ENCODE measurements around the gene CNTF.

CNTF gene

DNA sequence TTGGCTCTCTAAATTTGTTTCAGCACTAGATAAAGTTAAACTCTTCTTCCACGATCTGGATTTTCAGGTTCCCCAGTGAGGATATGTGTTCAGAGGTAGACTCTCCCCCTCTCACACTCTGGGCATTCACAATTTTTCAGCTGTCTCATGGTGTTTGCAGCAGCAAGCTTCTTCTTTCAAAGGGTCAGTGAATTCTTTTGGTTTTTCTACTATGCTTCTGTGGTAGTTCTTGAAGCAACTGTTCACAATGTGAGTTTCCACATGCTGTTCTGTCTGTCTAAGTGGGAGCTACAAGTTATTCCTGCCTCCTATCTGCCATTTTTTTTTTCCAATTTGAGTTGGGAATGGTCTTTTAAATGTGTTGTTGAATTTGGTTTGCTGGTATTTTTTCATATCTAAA lies 25.4 kb downstream of the CNTF start:
- DNase-seq: no peak

DNA sequence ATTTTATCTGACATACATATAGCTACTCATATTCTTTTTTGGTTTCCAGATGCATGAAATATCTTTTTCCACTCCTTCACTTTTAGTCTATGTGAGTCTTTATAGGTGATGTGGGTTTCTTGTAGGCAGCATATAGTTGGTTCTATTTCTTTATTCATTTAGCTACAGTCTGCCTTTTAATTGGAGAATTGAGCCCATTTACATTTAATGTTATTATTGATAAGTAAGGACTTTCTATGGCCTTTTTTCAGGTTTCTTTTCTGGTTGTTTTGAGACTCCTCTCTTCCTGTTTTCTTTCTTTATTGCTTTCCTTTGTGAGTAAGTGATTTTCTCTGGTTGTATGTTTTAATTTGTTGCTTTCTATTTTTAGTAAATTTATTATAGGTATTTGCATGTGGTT lies 27.2 kb downstream of the CNTF start:
- no peak for DNase-seq

DNA sequence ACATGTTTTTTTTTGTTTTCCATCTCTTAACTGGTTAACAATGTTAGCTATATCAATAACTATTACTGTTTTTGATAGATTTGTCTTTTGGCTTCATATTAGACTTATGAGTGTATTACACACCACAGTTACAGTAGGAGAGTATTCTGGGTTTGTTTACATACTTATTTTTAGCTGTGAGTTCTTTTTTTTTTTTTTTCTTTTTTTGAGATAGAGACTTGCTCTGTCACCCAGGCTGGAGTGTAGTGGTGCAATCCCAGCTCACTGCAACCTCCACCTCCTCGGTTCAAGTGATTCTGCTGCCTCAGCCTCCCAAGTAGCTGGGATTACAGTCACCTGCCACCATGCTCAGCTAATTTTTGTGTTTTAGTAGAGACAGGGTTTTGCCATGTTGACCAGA lies 28.0 kb downstream of the CNTF start:
- DNase-seq: no peak

DNA sequence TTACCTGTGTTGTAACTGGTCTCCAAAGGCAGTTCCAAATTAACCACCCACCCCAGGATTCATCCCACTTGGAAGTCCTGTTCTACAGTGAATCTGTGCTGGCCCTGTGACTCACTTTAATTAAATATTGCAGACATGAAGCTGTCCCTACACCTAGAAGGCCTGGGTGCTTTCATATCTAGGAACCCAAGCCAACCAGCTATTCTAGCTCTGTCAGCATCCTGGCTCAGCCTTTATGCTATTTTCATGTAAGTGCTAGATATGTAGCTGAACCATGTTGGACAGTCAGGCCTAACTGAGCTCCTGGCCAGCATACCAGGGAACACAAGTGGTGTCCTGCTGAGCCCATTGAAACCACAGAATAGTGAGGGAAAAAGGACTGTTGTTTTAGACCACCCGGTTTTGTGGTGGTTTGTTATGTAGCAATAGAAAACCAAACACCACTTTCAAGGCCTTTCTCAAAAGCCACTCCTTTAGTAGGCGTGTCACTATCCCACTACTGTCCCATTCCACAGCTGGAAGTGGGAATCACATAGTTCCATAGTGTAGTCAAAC lies 30.3 kb downstream of the CNTF start:
- no peak for DNase-seq

DNA sequence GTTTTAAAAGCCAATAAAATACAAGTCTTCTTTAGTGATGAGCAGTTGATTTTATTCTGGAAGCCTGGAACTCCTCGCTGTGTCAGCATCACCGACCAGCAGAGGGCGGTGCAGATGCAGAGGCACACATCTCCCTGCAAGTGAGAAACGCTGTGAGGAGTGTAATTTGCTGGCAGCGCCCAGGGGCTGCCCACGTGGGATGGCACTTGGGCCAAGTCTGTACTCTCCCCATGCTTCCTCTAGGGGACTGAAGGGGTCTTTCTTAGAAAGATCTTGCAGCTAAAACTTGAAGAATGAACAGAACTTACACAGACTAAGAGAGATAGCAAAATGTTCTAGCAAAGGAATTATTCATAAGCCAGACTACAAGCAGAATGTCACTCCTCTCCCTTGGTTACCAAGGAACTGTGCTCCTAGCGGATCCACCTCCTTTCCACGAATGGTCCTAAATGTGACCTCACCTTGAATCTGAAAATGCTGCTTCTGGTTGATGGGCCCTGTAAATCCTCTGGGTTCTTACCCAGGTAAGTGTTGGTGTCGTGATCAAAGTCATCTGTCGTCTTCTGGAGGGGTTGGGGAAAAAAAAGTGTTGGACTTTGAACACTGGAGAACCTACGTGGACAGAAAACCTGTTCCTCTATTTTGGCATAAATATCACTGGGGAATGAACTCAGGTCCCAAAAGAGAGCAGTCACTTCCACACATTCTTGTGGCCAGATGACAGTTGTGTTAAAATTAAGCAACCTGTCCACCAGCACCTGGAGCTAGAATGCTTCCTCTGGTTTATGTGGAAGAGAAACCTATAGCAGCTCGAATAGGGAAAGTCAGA lies 31.8 kb downstream of the CNTF start:
- DNase-seq: peak; percentile 77

DNA sequence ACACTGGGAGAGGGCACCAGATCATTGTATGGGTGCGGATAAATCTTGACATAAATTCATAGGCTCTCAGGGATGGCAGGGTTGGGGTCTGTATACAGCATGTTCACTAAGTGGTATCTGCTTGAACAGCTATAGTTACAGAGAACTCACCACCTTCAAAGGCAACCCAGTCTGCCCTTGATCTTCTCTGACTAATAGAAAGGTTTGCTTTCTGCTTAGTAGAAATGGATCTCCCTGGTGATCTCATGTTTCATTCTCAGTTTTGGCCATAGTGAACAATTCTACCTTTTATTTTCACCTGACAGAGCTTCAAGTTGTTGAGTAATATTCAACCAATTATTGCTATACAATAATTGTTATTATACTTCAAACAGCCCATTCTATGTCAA lies 32.4 kb downstream of the CNTF start:
- DNase-seq: no peak

DNA sequence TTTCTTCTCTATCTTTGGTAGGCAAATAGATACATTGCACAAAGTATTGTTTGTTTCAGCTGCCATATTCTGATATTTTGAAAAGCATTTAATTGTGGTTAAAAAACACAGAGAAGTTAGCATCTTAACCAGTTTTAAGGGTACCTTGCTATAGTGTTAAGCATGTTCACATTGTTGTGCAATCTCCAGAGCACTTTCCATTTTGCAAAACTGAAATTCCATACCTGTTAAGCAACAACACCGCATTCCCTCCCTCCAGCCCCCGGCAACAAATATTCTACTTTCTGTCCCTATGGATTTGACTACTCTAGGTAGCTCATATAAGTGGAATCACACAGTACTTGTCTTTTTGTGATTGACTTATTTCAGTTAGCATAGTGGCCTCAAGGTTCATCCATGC lies 33.9 kb downstream of the CNTF start:
- no peak for DNase-seq

DNA sequence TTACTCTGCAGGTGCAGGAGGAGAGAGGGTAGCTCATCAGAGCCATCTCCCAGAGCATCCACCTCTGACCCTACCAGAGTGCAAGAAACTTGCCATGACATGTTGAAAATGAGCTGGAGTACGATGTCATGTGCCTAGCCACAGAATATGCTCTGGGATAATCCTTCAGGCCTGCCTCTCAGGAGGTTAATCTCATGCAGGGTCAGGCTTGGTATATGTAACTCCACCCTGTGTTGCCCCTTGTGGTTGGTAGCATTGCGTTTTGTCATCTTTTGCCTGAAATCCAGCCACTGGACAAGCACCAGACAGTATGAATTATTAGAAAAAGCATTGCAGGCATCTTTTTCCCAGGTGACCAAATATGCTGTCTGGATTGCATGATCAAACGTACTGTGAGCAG lies 36.2 kb downstream of the CNTF start:
- no peak for DNase-seq

DNA sequence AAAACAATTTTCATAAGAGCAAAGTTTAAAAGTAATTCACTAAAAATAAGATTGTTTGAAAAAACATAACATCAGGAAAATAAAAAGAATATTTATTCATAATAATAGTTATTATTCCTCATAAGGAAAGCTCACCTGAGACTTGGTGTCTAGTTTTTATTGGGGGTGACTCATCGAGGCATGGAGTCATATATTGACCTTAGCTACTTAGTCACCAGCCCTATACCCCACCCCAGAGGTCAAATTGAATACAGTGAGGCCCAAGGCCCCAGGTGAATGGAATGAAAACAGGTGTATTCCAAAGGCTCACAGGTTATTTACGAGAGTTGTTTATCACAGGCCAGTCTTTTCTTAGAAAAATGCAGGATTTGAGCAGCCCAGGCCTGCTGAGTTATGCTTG lies 36.9 kb downstream of the CNTF start:
- no peak for DNase-seq

DNA sequence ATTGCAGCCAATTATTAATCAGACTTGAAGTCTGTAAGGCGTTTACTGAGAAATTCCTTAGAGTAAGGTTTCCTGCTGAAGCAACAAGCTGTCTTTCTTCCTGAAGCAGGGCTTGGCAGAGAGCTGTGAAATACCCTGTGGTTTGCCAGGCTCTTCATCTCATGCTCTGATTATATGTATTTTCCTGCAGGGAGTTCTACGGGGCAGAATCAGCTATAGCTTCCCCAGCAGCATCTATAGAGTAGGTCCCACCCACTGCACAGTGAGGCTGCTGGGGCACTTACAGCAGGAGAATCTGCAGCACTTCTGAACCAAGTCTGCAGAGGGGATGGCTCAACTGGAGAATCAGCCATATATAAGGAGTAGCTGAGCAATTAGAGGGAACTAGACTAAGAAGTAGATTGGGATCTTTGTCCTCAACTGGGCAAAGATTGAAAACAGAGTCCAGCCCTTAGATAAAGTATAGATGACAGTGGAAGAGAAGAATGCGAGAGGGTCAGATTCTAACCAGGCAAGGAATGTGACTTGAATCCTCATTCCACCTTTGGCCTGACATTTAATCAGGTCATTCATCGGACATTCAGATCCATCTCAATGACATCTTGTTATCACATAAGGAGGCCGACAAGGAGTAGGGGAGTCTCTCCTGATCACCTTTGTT lies 37.6 kb downstream of the CNTF start:
- no peak for DNase-seq

DNA sequence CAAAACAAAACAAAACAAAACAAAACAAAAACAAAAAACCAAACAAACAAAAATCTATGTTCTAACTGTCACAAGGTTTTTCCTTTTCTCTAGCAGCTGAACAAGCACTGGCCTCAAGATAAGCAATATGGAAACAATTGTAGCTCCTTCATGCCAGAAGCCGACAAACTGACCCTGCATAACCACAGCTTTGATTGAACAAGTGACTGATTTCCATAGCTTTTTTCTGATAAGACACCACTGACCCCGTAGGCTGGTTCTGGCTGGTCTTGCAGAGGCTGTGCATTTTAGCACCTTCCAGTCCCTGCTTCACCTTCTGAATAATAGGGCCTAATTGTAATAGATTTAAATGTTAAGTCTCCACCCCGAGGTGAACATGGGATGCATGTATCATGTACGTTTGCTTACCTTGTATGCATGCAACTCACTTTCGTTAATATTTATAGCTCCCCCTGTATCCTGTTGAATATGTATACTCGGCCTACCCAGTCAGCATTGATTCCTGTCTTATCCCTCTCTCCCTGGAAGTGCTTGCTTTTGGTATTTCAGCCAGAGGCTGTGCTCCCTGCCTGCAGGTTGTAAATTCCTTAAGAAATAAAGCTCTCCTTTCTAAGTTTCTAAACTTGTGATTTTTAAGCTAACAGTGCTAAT lies 49.6 kb downstream of the CNTF start:
- DNase-seq: no peak

DNA sequence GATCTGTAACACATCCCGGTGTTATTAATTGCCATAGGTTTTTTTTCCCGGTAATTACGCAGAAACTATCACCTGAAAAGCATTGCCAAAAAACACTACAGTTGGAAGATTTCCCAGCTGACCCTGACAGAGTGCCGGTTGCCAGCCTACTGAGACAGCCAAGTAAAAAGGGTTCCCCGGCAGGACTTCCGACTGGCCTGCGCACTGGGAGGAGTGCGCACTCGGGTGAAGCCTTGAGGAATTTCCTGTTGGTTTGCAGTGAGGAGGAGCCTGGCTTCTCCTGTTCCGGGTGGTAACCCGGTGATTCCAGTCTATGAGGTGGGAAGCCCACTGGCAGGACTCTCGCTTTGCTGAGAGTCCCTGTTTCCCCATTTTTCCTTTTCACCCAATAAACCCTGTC lies 52.1 kb downstream of the CNTF start:
- no peak for DNase-seq

All from activated CD4-positive, alpha-beta T cell treated with anti-CD3 and anti-CD28 coated beads, Interleukin-2, amount 50 U/mL, for 16 hours (primary cell).